HCT116 (cell line): ENCODE results near the gene DDAH1.

ENCODE experiments used
- CEBPB ChIP-seq: IDR thresholded peaks from 2 replicates; pipeline ENCODE4 v1.6.1; 2012; ENCODE audit warnings: low read depth
- EZH2 ChIP-seq: fragments of 200-600 bp; sonication (generic); IDR thresholded peaks from 2 replicates; pipeline ENCODE4 v1.6.1; 2017; ENCODE audit warnings: antibody characterized with exemption, mixed run types
- MAX ChIP-seq: IDR thresholded peaks from 2 replicates; pipeline ENCODE4 v1.6.1; 2012
- POLR2AphosphoS5 ChIP-seq: IDR thresholded peaks from 2 replicates; pipeline ENCODE4 v1.6.1; 2011; ENCODE audit warnings: mild to moderate bottlenecking, low read depth, low read length, moderate library complexity
- RAD21 ChIP-seq: IDR thresholded peaks from 2 replicates; pipeline ENCODE4 v1.6.1; 2012; ENCODE audit warnings: low read depth, mild to moderate bottlenecking
- ZNF274 ChIP-seq: fragments of 200-500 bp; sonication (Bioruptor generic); IDR thresholded peaks from 2 replicates; pipeline ENCODE4 v1.6.1; 2014; ENCODE audit warnings: mild to moderate bottlenecking, low read depth, low read length, inconsistent platforms
- TF ChIP-seq, protein P1 (sequence below), 3 experiments: fragments of 200-600 bp in 1 of 3; sonication (generic) in 1 of 3; IDR thresholded peaks in 2 of 3; conservative IDR thresholded peaks in 1 of 3; 2 replicates each; pipeline ENCODE4 v1.5.1; 2012 to 2017; ENCODE audit warnings: low read depth in 2 of 3, low read length in 2 of 3, antibody characterized with exemption in 1 of 3, borderline replicate concordance in 1 of 3, control low read depth in 1 of 3, mild to moderate bottlenecking in 1 of 3, mixed read lengths in 1 of 3, mixed run types in 1 of 3, moderate library complexity in 1 of 3; ENCODE audit not compliant: insufficient read depth in 1 of 3
- TF ChIP-seq, protein P2 (sequence below): IDR thresholded peaks from 2 replicates; pipeline ENCODE4 v1.6.1; 2012

GRCh38 chr1:85484264-85484663 lies 19.3 kb upstream of the DDAH1 start:
- TF ChIP-seq POLR2AphosphoS5 (no peak), ZNF274 (no peak), RAD21 (no peak), MAX (no peak), CEBPB (no peak), EZH2 (no peak)
- TF ChIP-seq, protein P1, sequence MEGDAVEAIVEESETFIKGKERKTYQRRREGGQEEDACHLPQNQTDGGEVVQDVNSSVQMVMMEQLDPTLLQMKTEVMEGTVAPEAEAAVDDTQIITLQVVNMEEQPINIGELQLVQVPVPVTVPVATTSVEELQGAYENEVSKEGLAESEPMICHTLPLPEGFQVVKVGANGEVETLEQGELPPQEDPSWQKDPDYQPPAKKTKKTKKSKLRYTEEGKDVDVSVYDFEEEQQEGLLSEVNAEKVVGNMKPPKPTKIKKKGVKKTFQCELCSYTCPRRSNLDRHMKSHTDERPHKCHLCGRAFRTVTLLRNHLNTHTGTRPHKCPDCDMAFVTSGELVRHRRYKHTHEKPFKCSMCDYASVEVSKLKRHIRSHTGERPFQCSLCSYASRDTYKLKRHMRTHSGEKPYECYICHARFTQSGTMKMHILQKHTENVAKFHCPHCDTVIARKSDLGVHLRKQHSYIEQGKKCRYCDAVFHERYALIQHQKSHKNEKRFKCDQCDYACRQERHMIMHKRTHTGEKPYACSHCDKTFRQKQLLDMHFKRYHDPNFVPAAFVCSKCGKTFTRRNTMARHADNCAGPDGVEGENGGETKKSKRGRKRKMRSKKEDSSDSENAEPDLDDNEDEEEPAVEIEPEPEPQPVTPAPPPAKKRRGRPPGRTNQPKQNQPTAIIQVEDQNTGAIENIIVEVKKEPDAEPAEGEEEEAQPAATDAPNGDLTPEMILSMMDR (IDR thresholded peaks at IDR 0.05 in 2 of 3, conservative IDR thresholded peaks at IDR 0.05 in 1 of 3; ENCODE audit: borderline replicate concordance in 1 of 3, insufficient read depth in 1 of 3, low read depth in 2 of 3, low read length in 2 of 3) = no peak
- TF ChIP-seq, protein P2, sequence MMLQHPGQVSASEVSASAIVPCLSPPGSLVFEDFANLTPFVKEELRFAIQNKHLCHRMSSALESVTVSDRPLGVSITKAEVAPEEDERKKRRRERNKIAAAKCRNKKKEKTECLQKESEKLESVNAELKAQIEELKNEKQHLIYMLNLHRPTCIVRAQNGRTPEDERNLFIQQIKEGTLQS = no peak
